Activated CD4-positive, alpha-beta T cell treated with anti-CD3 and anti-CD28 coated beads for 24 hours (primary cell): ENCODE measurements around the gene GABRQ.
"Not testable (repeated sequence)": the region's sequence is repeated elsewhere in the genome, so short reads cannot be mapped to it uniquely, and the experiment has no call there.

ENCODE experiments used
- DNase-seq, 2 donors: peaks; one replicate each; pipeline ENCODE4 v3.0.0-alpha.2; 2020; ENCODE audit warnings: low read depth in 2 of 2

Gene GABRQ

GRCh38 chrX:152658302-152658701, 20.6 kb downstream of the GABRQ start:
- no peak for DNase-seq

GRCh38 chrX:152663086-152663485, 25.4 kb downstream of the GABRQ start:
- DNase-seq, result no peak

- DNase-seq, result no peak
Measured at GRCh38 chrX:152674135-152674534, 36.4 kb downstream of the GABRQ start.

GRCh38 chrX:152674652-152675051, 37.0 kb downstream of the GABRQ start:
- not testable (repeated sequence) for DNase-seq

- not testable (repeated sequence) for DNase-seq
Measured at GRCh38 chrX:152681012-152681411, 43.3 kb downstream of the GABRQ start.

GRCh38 chrX:152697952-152698931, 60.5 kb downstream of the GABRQ start, which contains the start of gene MAGEA3:
Gene MAGEA3 (plus strand): TSS chrX:152698794. CDS start chrX:152700833, 2,039 bp downstream.
- DNase-seq, result not testable (repeated sequence)

GRCh38 chrX:152700390-152700789, 62.7 kb downstream of the GABRQ start:
- not testable (repeated sequence) for DNase-seq

GRCh38 chrX:152706500-152706899, 68.8 kb downstream of the GABRQ start:
- not testable (repeated sequence) for DNase-seq
